Caco-2 (cell line): ENCODE measurements around the gene AGRN. TPM values are rescaled to one million over a fixed set of nuclear protein-coding genes. Genes with fewer than 3 reads are reported as not detected.

Experiments used
- BruUV-seq: library from RNA; stranded (reverse); fragments of 400-500 nt; replicated peaks from 2 replicates; lab custom pipeline; 2021; lab: Mats Ljungman, UMichigan
- CTCF ChIA-PET: fragments of 300-600 bp; sonication (Branson Sonifier 250); formaldehyde crosslinking; loops from one replicate; lab custom pipeline; 2022; ENCODE audit warnings: antibody characterized with exemption; lab: Charles Lee
- POLR2A ChIA-PET: fragments of 300-600 bp; sonication (Branson Sonifier 250); formaldehyde crosslinking; loops from one replicate; lab custom pipeline; 2022; ENCODE audit warnings: antibody characterized with exemption; lab: Charles Lee
- DNase-seq, 2 experiments: peaks; one replicate each; pipeline versions ENCODE4 v3.0.0 to v3.0.0-alpha.2; 2020 to 2022
- H3K27me3 ChIP-seq: replicated peaks from 2 replicates; pipeline ENCODE4 v1.6.0; 2011; ENCODE audit warnings: low read length; ENCODE audit not compliant: control insufficient read depth, insufficient read depth
- H3K36me3 ChIP-seq: 2 replicates; pipeline ENCODE4 v1.5.1; 2011; ENCODE audit warnings: low read length; ENCODE audit not compliant: control insufficient read depth, insufficient read depth
- H3K4me1 ChIP-seq: fragments of 250-450 bp; sonication (Bioruptor Pico); 2 replicates; pipeline ENCODE4 v1.5.1; 2020; ENCODE audit warnings: mild to moderate bottlenecking
- H3K4me3 ChIP-seq: 2 replicates; pipeline ENCODE4 v1.5.1; 2011; ENCODE audit warnings: low read depth, mild to moderate bottlenecking, control low read depth, low read length
- H3K9me3 ChIP-seq: fragments of 250-450 bp; sonication (Bioruptor Pico); 2 replicates; pipeline ENCODE4 v1.5.1; 2020; ENCODE audit warnings: mild to moderate bottlenecking, moderate library complexity
- H3K27ac Mint-ChIP-seq: one replicate; pipeline ENCODE4 v1.8.0; 2022; ENCODE audit warnings: mixed read lengths; ENCODE audit not compliant: unreplicated experiment
- H3K27me3 Mint-ChIP-seq: one replicate; pipeline ENCODE4 v1.8.0; 2022; ENCODE audit warnings: mixed read lengths; ENCODE audit not compliant: insufficient read depth, unreplicated experiment
- H3K36me3 Mint-ChIP-seq: one replicate; pipeline ENCODE4 v1.8.0; 2022; ENCODE audit warnings: mild to moderate bottlenecking, mixed read lengths; ENCODE audit not compliant: insufficient read depth, unreplicated experiment
- H3K4me1 Mint-ChIP-seq: one replicate; pipeline ENCODE4 v1.8.0; 2022; ENCODE audit warnings: low read depth, mixed read lengths; ENCODE audit not compliant: unreplicated experiment
- H3K4me3 Mint-ChIP-seq: one replicate; pipeline ENCODE4 v1.8.0; 2022; ENCODE audit warnings: mild to moderate bottlenecking, moderate library complexity, mixed read lengths; ENCODE audit not compliant: unreplicated experiment
- H3K9me3 Mint-ChIP-seq: one replicate; pipeline ENCODE4 v1.8.0; 2022; ENCODE audit warnings: mixed read lengths; ENCODE audit not compliant: unreplicated experiment
- intact Hi-C: fragments of 100-400 bp; cut with micrococcal nuclease; formaldehyde crosslinking; loops from one replicate; pipeline ENCODE4 v1.10.0; 2022; ENCODE audit not compliant: unreplicated experiment
- total RNA-seq: library from RNA; stranded (reverse); gene quantifications from 2 replicates; pipeline ENCODE4 v1.2.3, GENCODE V29; 2022
- TF ChIP-seq, protein P1 (sequence below), 2 experiments: fragments of 200-600 bp in 1 of 2; IDR thresholded peaks; 1 replicate in 1 of 2; 2 replicates in 1 of 2; pipeline versions ENCODE4 v1.5.1 to v1.8.0; 2011 to 2022; ENCODE audit warnings: antibody characterized with exemption in 1 of 2, control low read depth in 1 of 2, inconsistent platforms in 1 of 2, low read depth in 1 of 2, low read length in 1 of 2, mild to moderate bottlenecking in 1 of 2, moderate library complexity in 1 of 2; ENCODE audit not compliant: insufficient read depth in 1 of 2, severe bottlenecking in 1 of 2, unreplicated experiment in 1 of 2

The AGRN gene
- total RNA-seq, 1 experiment from 2014 or later, result 176 TPM

DNA sequence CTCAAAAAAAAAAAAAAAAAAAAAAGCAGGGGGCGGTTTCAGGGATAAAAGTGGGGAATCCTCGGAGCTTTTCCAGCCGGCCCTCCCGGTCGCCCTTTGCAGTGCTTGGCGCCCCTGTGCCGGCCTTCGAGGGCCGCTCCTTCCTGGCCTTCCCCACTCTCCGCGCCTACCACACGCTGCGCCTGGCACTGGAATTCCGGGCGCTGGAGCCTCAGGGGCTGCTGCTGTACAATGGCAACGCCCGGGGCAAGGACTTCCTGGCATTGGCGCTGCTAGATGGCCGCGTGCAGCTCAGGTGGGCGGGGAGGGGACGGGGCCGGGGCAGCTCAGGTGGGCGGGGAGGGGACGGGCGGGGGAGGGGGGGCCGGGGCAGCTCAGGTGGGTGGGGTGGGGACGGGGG is 28.8 kb downstream of the AGRN start:
- H3K27me3 Mint-ChIP-seq, result no peaks in the 10 kb centered on the region
- no peak overlapping the region for H3K27ac Mint-ChIP-seq
- DNase-seq, result no peak
- no peak overlapping the region for H3K4me3 ChIP-seq
- no peaks in the 10 kb centered on the region for H3K4me1 Mint-ChIP-seq
- peaks cover 50% of the 10 kb centered on the region for H3K36me3 Mint-ChIP-seq
- no peaks in the 10 kb centered on the region for H3K9me3 Mint-ChIP-seq
- no peaks in the 10 kb centered on the region for H3K9me3 ChIP-seq
- no peaks in the 10 kb centered on the region for H3K27me3 ChIP-seq
- intact Hi-C loops, result no loop called here
- H3K36me3 ChIP-seq, result peaks cover 2% of the 10 kb centered on the region; the same call in 1 of the 2 replicates
- TF ChIP-seq, protein P1, sequence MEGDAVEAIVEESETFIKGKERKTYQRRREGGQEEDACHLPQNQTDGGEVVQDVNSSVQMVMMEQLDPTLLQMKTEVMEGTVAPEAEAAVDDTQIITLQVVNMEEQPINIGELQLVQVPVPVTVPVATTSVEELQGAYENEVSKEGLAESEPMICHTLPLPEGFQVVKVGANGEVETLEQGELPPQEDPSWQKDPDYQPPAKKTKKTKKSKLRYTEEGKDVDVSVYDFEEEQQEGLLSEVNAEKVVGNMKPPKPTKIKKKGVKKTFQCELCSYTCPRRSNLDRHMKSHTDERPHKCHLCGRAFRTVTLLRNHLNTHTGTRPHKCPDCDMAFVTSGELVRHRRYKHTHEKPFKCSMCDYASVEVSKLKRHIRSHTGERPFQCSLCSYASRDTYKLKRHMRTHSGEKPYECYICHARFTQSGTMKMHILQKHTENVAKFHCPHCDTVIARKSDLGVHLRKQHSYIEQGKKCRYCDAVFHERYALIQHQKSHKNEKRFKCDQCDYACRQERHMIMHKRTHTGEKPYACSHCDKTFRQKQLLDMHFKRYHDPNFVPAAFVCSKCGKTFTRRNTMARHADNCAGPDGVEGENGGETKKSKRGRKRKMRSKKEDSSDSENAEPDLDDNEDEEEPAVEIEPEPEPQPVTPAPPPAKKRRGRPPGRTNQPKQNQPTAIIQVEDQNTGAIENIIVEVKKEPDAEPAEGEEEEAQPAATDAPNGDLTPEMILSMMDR (IDR thresholded peaks at IDR 0.05; ENCODE audit: insufficient read depth in 1 of 2, low read depth in 1 of 2, low read length in 1 of 2, severe bottlenecking in 1 of 2, unreplicated experiment in 1 of 2), result no peak
- H3K4me3 Mint-ChIP-seq, result no peak overlapping the region
- CTCF ChIA-PET, result no interaction called here
- H3K4me1 ChIP-seq, result no peaks in the 10 kb centered on the region
- no TSS peak for BruUV-seq
- POLR2A ChIA-PET, result no interaction called here

DNA sequence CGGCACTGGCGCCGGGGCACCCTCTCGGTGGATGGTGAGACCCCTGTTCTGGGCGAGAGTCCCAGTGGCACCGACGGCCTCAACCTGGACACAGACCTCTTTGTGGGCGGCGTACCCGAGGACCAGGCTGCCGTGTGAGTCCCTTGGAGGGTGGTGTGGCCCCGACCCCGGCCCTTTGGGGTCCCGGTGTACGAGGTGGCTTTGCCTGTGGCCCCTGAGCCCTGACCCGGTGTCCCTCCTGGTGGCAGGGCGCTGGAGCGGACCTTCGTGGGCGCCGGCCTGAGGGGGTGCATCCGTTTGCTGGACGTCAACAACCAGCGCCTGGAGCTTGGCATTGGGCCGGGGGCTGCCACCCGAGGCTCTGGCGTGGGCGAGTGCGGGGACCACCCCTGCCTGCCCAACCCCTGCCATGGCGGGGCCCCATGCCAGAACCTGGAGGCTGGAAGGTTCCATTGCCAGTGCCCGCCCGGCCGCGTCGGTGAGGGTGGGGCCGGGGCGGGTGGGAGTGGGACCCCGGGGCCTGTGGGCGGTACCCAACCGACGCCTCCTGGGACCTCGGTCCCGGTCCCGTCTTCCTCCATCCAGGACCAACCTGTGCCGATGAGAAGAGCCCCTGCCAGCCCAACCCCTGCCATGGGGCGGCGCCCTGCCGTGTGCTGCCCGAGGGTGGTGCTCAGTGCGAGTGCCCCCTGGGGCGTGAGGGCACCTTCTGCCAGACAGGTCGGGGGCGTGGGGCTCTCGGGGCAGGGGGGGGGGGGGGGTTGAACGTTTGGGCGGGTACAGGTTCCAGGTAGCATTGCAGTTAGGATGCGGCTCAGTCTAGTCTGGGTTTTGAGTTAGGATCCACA is 29.6 kb downstream of the AGRN start:
- H3K27me3 Mint-ChIP-seq, result no peaks in the 10 kb centered on the region

DNA sequence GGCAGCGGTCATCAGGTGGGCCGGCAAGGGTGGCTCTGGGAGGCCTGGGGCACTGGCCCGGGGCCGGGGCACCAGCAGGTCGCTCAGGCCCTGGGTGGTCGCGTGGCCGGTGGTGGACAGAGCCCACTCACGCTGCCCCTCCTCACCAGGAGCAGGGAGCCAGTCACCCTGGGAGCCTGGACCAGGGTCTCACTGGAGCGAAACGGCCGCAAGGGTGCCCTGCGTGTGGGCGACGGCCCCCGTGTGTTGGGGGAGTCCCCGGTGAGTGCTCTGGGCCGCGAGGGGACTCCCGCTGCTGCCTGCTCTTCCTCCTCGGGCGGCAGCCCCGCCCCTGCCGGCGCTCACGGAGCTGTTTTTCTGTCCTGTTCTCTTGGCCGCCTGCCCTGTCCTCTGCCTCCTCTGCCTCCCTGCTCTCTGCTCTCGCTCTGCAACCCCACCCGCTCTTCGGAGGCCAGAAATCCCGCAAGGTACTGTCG is 30.7 kb downstream of the AGRN start:
- ChIA-PET CTCF (no interaction called here), POLR2A (no interaction called here)
- BruUV-seq, result no TSS peak
- Mint-ChIP-seq H3K27me3 (no peaks in the 10 kb centered on the region), H3K4me1 (no peaks in the 10 kb centered on the region), H3K27ac (no peak overlapping the region), H3K9me3 (no peaks in the 10 kb centered on the region), H3K36me3 (peaks cover 64% of the 10 kb centered on the region), H3K4me3 (no peak overlapping the region)
- Histone ChIP-seq H3K36me3 (peaks cover 2% of the 10 kb centered on the region; the same call in 1 of the 2 replicates), H3K4me1 (no peaks in the 10 kb centered on the region), H3K9me3 (no peaks in the 10 kb centered on the region), H3K27me3 (no peaks in the 10 kb centered on the region), H3K4me3 (no peak overlapping the region)
- intact Hi-C loops, result no loop called here
- no peak for DNase-seq
- TF ChIP-seq, protein P1 (IDR thresholded peaks at IDR 0.05; ENCODE audit: insufficient read depth in 1 of 2, low read depth in 1 of 2, low read length in 1 of 2, severe bottlenecking in 1 of 2, unreplicated experiment in 1 of 2), result no peak

More for the DNA sequence above, 29.6 kb downstream of the AGRN start:
- DNase-seq, result no peak
- intact Hi-C loops, result no loop called here
- Histone ChIP-seq H3K4me3 (no peak overlapping the region), H3K36me3 (peaks cover 2% of the 10 kb centered on the region; the same call in 1 of the 2 replicates), H3K27me3 (no peaks in the 10 kb centered on the region), H3K9me3 (no peaks in the 10 kb centered on the region), H3K4me1 (no peaks in the 10 kb centered on the region)
- no peak overlapping the region for H3K4me3 Mint-ChIP-seq
- H3K4me1 Mint-ChIP-seq, result no peaks in the 10 kb centered on the region
- H3K9me3 Mint-ChIP-seq, result no peaks in the 10 kb centered on the region
- TSS peak; percentile 17 for BruUV-seq
- ChIA-PET CTCF (no interaction called here), POLR2A (no interaction called here)
- TF ChIP-seq, protein P1 (IDR thresholded peaks at IDR 0.05; ENCODE audit: insufficient read depth in 1 of 2, low read depth in 1 of 2, low read length in 1 of 2, severe bottlenecking in 1 of 2, unreplicated experiment in 1 of 2), result no peak
- no peak overlapping the region for H3K27ac Mint-ChIP-seq
- peaks cover 54% of the 10 kb centered on the region for H3K36me3 Mint-ChIP-seq
